GM19193 (cell line): Measurements from ENCODE around the gene IFIT1.

Experiments
- POLR2A ChIP-seq: IDR thresholded peaks from 4 replicates; pipeline ENCODE4 v1.6.1; 2011; ENCODE audit not compliant: insufficient read depth, insufficient read length; ENCODE audit errors: extremely low read depth

The IFIT1 gene

DNA sequence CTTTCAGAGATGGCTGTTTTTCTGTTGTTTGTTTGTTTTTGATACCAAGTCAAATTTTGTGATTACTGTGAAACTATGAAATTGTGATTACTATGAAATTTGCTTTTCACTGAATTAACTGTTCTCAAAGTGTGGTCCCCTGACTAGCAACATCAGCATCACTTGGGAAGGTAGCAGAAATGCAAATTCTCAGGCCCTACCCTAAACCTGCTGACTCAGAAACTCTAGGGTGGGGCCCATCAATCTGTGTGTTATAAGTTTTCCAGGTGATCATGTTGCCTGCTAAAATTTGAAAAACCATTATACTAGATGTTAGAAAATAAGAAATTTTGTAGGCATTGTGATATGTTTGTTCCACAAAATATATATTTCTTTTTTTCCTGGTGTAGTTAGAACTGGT, 13.3 kb upstream of the IFIT1 start:
- no peak for TF ChIP-seq POLR2A

DNA sequence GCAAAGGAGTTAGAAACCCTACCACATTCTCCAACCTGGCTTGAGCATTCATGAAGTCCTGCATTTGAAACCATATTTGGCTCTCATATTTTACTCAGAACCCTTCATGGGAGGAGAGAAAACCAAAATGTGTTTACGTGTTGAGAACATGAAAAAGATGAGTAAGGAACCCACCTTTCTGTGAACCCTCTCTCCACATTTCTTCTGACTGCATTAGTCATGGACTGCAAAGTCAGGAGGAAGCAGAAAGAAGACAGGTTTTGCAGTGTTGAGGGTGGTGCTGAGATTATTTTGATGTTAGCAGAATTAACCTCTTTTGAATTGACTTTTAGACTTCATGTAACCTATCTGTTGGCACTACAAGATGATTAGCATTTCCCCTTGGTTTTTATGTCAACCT, 9.7 kb upstream of the IFIT1 start:
- no peak for TF ChIP-seq POLR2A

DNA sequence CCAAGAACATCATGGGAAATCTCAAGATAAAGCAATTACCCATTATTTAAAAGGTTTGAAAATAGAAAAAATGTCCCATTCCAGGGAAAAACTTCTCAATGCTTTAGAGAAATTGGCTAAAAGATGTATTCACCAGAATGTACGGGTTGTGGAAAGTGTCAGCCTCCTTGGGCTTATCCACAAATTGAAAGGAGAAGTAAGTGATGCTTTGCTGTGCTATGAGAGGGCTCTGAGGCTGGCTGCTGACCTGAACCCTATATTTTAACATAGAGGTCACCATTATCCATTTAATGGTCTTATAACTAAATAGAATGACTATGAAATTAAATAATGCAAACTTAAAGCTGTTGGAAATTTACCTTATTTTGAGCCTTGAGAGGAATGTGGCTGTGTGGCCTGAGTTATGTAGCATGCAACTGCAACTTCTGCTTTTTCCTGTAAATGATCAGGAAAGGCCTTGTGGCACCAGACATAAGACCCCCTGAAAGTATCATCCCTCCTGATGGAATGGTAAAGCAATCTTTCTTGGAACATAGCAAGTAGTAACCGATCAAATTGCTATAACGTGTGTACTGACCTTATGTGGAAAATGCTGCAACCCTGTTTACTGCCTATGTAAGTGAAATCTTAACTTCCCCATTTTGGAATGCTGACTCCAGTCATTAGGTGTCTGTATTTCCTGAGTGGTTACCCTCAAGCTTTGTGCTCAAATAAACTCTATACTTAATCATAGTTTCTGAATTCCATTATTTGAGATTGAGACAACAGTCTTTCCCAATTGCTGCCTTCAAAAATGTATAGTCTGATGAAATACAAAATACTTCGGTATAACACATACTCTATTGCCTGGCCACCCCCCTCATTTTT, 7.7 kb upstream of the IFIT1 start:
- TF ChIP-seq POLR2A, result no peak

DNA sequence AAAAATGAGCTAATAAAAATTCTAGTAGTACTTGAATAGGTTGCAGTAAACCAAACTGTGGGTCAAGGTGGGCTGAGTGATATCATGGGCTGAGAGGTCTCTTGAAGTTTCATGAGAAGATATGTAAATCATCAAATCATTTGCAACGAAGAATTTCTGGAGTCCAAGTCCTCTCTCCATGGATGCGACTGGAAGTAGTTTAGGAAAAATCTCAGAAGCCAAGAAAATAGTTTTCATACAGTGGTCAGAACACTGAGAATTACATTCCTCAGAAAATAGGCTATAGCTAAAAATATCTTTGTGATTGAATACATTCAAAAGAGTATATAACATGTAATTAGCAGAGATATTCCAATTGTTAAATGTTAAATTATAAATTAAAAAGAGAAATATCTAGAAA, 3.6 kb upstream of the IFIT1 start:
- no peak for TF ChIP-seq POLR2A

DNA sequence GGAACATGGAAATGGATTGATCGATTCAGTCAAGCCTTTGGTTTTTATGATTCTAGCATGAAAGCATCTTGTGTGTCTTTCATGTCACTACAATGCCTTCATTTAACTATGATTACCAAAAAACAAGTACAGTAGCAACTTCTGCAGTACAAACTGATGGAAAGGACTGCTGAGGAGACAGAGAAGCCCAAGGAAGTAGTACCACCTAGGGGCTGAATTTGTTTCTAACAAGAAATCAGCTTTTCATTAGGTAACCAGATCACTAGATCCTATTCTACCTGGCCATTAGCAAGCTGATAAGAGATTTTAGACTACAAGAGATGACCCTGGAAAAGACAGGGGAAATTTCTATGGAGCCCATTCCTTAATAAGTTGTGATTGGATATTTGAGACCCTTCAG, 3.2 kb upstream of the IFIT1 start:
- TF ChIP-seq POLR2A, result no peak

DNA sequence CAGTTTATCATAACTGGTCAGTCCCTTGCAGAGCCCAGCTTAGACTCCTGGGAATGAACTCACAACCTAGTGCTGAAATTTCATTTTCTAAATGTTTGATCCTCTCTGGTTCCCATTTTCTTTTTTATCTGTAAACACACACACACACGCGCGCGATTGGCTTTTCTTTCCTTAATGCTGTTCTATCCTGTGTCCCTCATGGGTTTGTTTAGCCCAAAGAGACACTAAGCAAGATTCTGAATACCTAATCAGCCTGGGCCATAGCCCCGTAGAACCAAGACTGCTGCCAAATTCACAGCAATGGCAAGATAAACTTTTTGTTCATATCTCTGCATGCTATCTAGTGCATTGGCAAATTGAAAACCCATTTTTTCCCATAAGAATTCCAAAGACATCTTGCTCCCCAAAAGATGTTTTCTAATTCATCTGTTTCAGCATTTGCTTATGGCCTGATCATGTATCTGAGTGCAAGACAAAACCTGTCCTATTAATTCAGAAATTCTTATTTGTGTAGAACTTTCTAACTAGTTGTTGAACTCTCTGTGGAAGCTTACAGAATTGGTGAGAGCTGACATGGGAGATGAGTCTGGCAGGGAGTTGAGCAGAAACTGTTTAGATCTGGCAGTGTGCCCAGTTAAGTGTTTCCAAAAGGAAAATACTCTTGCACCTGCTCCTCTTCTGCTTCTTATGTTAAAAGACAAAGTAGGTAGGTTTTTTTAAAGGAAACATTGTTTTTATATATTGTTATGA, 1.8 kb upstream of the IFIT1 start:
- no peak for TF ChIP-seq POLR2A

DNA sequence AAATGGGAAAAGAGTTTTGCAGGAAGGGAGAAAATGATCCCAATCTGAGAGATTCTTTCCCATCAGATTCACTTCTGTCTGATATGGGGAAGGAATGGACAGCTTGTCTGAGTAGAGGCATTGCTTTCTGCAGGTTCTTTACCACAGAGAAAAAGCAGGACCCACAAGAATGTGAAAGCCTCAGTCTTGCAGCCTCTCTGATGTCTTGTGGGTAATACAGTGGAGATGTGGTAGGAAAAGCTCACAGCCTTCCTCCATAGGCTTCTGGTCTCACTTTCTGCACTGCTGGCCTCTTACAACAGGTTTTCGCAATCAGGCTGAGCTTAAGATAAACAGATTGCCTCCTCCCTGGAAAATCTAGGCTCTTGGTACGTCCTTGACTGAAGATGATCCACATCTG, 551 bp downstream of the IFIT1 start:
- TF ChIP-seq POLR2A, result no peak

DNA sequence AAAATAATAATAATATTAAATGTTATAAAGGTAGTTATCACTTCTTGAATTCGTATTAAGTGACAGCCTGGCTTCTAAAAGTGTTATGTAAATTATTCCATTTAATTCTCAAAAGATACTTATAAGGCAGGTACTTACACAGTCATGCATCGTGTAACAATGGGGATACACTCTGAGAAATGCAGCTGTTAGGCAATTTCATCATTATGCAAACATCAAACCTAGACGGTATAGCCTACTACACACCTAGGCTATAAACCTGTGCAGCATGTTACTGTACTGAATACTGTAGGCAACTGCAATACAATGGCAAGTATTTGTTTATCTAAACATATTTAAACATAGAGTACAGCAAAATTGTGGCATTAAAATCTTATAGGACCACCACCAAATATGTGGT, 1.5 kb downstream of the IFIT1 start:
- no peak for TF ChIP-seq POLR2A

DNA sequence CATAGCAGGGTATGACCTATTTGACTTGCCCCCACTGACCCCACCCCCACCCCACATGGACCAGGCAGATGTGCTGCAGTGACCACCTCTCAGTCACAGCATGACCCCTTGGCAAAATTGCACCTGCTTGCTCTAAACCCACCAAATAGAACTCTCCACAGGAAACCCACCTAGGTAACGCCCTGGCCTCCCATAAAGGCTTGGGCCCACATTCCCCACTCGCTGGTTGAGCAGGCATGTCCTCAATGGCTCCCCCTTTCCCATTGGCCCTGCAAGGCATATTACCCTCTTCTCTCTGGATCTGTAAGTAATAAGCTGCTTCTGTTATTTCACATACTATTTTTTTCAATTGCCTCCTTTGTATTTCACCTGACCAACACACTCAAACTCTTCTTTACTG, 2.7 kb downstream of the IFIT1 start:
- no peak for TF ChIP-seq POLR2A

DNA sequence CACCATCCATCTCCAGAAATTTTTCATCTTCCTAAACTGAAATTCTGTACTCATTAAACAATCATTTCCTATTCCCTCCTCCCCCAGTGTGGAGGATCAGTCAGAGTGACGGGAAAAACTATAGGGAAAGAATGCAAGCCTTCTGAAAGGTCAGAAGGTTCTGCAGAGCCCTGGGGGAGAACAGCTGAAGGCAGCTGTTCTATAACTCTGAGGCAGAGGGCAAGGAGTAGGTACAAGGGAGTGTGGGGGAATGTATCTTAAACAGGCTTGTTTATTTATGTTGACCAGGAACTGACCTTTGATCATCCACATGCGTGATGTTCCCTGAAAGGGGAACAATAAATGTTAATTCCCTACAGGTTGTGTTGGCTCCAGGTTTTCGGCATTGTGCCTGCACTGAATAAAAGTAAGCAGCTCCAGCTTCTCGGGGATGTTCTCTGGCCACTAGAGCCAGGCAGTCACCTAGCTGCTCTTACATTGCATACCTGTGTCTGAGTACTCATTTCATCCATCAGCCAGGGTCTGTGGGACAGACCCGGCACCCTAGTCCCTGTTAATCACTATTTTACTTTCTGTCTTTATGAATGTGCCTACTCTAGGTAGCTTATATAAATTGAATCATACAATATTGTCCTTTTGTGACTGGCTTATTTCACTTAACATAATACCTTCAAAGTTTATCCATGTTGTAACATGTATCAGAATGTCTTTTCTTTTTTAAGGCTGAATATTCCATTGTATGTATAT, 5.8 kb downstream of the IFIT1 start:
- no peak for TF ChIP-seq POLR2A

DNA sequence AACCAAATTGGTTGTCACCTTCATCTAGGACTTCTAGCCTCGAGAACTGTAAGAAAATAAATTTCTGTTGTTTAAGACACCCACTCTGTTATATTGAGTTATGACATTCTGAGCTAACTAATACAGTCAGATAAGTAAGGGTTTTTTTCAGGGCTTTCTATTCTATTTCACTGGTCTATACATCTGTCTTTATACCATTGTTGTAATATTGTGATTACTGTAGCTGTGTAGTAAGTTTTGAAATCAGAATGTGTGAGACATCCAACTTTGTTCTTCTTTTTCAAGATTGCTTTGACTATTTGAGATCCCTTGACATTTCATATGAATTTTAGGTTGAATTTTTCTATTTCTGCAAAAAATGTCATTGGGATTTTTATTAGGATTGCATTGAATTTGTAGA, 7.5 kb downstream of the IFIT1 start:
- TF ChIP-seq POLR2A, result no peak

DNA sequence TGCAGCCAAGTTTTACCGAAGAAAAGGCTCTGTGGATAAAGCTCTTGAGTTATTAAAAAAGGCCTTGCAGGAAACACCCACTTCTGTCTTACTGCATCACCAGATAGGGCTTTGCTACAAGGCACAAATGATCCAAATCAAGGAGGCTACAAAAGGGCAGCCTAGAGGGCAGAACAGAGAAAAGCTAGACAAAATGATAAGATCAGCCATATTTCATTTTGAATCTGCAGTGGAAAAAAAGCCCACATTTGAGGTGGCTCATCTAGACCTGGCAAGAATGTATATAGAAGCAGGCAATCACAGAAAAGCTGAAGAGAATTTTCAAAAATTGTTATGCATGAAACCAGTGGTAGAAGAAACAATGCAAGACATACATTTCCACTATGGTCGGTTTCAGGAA, 10.6 kb downstream of the IFIT1 start:
- no peak for TF ChIP-seq POLR2A

DNA sequence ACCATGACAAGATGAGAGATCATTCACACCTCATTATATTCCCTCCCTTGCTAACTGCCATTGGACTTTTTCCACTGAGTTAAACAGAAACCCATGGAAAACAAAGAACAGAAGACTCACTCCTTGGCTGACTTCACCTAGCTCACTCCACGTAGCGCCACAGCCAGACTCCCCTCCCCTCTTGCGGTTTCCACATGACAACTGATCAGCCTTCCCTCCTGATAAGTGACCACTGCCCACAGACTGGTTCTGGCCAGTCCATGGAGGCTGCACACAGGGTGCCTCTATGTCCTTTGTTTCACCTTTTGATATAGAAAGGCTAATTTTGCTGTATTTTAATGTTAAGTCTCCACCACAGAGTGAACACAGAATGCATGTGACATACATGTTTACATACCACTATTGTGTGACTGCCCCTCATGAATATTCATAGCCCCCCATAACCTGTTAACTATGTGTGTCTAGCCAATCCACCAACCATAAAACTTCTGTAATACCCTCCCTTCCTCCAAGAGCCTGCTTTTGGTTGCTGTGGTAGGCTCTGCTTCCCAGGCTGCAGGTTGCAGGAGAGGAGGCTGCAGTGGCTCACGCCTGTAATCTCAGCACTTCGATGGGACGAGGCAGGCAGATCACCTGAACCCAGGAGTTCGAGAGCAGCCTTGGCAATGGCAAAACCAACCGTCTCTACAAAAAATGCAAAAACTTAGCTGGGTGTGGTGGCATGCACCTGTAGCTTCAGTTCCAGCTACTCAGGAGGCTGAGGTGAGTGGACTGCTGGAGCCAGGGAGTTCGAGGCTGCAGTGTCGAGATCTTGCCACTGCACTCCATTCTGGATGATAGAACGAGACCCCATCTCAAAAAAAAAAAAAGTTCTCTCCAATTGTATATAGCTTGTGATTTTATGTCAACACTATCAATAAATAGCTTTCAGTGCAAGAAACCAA, 12.0 kb downstream of the IFIT1 start:
- TF ChIP-seq POLR2A, result peak; percentile 31

DNA sequence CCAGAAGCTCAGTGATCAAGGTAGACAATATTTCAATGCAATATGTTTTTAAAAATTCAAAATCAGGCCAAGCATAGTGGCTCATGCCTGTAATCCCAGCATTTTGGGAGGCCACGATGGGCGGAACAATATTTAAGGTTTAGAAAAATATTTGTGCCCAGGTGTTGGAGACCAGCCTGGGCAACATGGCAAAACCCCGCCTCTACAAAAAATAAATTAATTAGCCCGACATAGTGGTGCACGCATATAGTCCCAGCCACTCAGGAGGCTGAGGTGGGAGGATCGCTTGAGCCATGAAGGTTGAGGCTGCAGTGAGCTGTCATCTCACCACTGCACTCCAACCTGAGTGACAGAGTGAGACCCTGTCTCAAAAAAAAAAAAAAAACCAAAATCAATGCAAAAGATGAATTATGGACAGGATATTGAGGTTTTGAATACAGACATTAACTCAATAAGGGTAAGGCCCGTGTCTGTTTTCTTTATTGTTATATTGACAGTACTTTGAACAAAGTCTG, 21.0 kb downstream of the IFIT1 start:
- no peak for TF ChIP-seq POLR2A
